ENCODE measurements around the gene SLC13A2.

The SLC13A2 gene

DNA sequence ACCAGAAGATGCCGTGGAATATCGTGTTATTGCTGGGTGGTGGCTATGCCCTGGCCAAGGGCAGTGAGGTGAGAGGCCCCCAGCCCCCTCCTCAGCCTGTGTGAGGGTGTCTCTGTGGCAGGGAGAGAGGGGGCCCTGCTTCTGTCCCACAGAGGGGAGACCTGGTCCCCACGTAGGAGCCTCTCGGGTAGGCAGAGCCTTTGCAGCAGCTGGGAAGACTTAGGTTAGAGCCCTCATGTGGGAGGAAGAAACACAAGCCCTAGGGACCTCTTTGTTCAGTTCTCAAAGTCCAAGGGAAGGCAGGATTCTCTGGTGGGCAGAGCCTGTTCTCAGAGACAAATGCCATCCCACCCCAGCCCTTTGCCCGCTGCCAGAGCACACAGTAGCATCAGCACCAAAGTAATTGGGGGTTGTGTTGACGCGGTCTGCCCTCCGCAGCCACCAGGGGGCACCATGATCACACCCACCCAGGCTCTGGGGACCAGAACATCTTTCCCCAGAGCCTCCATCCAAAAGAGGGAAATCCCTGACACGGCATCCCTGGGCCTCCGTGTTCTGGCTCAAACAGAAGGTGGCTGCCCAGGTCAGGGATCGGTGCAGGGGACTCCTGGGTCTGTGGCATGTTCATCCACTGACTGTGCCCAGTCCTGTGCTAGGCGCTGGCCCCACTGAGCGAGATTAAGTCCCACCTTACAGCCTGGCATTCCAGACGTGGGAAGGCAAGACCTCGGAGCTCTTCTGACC lies 21.2 kb downstream of the SLC13A2 start:
- DNase-seq, result peak; percentile 66

DNA sequence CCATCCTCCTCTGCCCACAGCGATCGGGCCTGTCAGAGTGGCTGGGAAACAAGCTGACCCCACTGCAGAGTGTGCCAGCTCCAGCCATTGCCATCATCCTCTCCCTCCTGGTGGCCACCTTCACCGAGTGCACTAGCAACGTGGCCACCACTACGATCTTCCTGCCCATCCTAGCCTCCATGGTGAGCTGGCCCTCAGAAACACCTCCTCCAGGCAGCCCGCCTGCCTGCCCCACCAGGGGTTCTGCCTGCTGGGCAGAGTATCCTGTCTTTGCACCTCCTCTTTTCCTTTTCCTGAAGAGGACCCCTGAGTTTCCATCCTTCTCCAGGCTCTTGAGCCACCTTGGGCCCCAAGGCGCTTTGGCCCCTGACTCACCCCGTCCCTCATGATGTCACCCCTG lies 22.2 kb downstream of the SLC13A2 start:
- no peak for DNase-seq

- DNase-seq, result no peak
Measured at GRCh38 chr17:28497931-28498330, 24.5 kb downstream of the SLC13A2 start.

DNA sequence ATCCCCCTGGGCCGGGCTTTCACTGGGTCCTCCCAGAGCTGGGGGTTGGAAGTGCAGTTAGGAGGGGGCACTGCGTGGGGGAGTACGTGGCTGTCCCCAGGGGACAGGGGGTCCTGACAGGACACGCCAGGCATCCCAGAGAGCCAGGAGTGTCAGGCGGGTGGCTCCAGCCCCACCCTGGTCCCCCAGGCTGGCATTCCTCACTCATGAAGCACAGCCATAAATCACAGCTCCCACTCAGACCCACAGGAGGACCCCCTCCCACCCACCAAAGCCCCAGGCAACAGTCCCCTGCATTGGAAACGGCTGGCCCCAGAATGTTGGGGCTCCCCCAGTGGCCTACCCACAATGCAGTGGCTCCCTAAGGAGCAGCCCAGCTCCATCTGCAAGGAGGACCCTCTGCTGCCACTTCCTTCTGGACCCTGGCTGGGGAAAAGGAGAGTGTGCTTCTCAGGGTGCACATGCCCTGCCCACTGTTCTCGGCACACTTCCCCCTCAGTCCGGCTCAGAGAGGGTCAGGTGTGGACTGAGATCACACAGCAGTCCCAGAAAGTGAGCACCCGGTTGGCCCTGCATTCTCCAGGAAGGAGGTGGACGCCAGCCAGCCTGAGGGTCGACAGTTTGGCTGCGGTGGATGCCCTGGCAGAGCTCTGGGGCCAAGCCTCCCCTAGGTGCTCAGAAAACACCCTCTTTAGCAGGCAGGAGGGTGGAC lies 25.4 kb downstream of the SLC13A2 start:
- no peak for DNase-seq

DNA sequence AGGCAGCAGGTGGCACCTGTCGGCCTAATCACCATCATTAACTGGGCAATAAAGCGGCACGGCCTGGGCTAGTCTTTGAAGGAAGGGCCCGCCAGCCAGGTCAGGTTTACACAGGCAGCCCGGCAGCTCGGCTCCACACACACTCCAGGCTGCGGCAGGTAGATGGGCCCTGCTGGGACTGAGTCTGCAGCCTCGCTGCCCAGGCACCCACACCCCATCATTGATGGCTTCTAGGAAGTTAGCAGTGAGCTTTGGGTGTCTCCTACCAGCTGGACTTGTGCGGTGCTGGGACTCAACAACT lies 25.9 kb downstream of the SLC13A2 start:
- no peak for DNase-seq

- no peak for DNase-seq
Measured at GRCh38 chr17:28499684-28500357, 26.4 kb downstream of the SLC13A2 start.

DNA sequence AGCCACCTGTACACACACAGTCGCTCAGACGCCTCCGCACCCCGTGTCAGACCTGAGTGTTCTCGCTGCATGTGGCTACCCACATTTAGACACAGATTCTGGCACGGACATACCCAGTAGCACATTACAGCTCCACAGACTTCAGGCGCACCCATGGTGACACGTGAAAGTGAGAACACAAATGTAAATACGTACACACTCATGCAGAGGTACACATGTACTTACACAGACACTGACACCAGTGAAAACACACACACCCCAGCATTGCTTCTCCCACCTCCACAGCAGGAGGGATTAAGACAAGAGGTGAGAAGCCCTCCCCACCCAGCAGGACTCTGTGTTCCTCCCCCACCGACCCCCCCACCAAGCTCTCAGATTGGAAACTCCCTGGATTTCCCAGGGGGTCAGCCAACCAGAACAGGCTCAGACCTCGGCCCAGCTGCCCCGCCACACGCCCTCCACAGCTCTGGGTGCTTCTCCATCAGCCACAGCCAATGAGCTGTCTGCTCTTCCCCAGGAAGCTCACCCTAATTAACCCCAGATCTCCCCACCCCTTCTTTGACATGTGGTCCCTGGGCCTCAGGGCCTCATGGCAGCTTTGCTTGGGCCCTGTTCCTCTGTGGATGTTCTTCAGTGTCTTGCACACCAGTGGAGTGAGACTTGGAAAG lies 27.4 kb downstream of the SLC13A2 start:
- peak; percentile 72 for DNase-seq

- no peak for DNase-seq
Measured at GRCh38 chr17:28501421-28502284, 28.2 kb downstream of the SLC13A2 start.

DNA sequence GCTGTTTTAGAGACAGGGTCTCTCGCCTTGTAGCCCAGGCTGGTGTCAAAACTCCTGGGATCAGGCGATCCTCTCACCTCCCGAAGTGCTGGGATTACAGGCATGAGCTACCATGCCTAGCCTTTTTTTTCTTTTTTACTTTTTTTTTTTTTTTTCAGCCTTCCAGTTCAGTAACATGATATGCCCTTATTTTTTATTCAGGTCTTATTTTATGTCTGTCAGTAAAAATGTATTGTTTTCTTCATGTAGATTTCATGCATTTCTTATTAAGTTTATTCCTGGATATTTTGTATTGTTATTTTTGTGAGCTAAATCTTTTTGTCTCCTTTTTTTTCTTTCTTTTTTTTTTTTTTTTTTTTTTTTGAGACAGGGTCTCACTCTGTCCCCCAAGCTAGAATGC lies 30.0 kb downstream of the SLC13A2 start:
- DNase-seq, result peak; percentile 51

GRCh38 chr17:28505986-28506665 lies 32.7 kb downstream of the SLC13A2 start, which contains the start of gene FOXN1:
Gene FOXN1 (plus strand): TSS chr17:28506348. CDS start chr17:28523970, 17,622 bp downstream.
- peak; percentile 61 for DNase-seq

- no peak for DNase-seq
Measured at GRCh38 chr17:28506763-28507487, 33.5 kb downstream of the SLC13A2 start.

DNA sequence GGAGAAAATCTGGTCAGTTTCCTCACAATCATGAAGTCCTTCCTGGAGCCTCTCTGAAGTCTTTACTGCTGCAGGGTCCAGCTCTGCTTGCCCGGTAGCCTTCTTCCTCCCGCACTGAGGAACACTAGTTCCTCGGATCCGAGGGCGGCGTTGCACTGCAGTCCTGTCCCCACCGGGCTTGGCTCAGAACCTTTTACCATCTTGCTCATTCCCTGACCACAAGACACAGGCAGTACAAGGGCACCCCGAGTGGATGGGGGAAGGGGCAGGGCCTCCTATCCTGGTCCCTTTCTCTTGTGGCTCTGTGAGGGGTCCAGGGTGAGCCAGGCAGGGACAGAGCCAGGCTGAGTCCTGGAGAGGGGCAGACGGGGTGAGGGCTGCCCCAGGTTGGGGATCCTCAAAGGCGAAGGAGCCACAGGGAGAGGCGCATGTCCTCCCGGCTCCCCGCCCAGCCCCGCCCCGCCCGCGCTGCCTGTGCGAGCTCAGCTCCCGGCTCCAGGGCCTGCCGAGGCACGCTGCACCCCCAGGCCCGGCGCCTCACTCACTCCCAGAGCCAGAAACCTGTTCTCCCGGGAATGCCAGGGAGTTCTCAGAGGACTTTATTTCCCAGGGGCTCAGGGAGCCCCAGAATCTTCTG lies 34.2 kb downstream of the SLC13A2 start:
- peak; percentile 64 for DNase-seq

- DNase-seq, result peak; percentile 54
Measured at GRCh38 chr17:28508211-28508724, 34.8 kb downstream of the SLC13A2 start.

DNA sequence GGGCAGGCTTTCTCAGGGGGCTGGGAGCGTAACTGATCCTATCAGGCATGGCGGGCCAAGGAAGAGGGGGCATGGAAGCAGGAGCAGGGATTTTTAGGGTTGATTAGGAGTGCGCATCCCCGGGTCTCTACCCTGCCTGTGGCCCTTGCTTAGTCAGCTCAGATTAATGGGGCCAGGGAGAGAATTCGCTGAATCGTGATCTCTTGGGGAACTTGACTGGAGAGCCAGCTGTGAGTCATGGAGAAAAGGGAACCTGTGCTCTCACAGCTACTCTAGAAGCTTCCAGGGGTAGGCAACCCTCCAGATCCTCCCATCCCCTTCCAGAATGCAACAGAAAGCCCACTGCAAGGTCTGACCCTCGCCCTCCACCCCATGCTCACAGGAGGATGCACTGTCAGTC lies 36.3 kb downstream of the SLC13A2 start:
- no peak for DNase-seq

GRCh38 chr17:28511858-28512461 lies 38.5 kb downstream of the SLC13A2 start:
- no peak for DNase-seq

GRCh38 chr17:28513476-28513875 lies 40.0 kb downstream of the SLC13A2 start:
- no peak for DNase-seq

DNA sequence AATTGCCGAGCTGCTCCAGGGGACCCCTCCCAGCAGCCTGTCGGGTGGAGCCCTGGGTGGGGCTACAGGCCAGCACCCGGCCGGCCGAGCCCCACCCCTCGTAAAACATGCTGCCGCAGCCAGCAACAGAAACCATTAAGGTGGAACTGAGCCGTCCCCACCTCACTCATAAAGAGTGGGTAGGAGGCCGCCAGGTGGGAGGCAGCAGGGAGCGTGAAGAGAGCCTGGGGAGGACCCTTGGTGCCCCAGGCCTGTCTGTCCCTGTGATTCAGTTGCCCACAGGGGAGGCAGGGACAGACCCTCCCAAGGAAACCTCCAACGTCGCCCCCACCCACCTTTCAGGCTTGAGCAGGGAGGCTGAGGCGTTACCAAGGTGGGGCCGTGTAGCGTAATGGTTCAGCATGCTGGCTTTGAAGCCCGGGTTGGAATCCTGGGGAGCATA lies 41.1 kb downstream of the SLC13A2 start:
- DNase-seq, result no peak

- no peak for DNase-seq
Measured at GRCh38 chr17:28515518-28515917, 42.1 kb downstream of the SLC13A2 start.

GRCh38 chr17:28518132-28518531 lies 44.7 kb downstream of the SLC13A2 start:
- DNase-seq, result no peak

GRCh38 chr17:28518578-28518977 lies 45.1 kb downstream of the SLC13A2 start:
- no peak for DNase-seq

Data from NCI-H2171 (cell line).